ENCODE results near the gene NEAT1.

- no peak for TF ChIP-seq CTCF (IDR thresholded peaks at IDR 0.05 in 4 of 5, conservative IDR thresholded peaks at IDR 0.05 in 1 of 5)
- no peak for TF ChIP-seq POLR2A (IDR thresholded peaks at IDR 0.05)
Measured at GRCh38 chr11:65423516-65424204, 1.1 kb downstream of the NEAT1 start.

Measured in gastrocnemius medialis (tissue), 4 donors.